ENCODE measurements around the gene NSUN6.
"Not testable (repeated sequence)": the region's sequence is repeated elsewhere in the genome, so short reads cannot be mapped to it uniquely, and the experiment has no call there.

Gene NSUN6

GRCh38 chr10:18659125-18659818, 7.9 kb upstream of the NSUN6 start, which contains the start of gene ARL5B:
ARL5B (plus strand) TSS chr10:18659431; CDS start chr10:18659638, 207 bp downstream.
- peak; percentile 94 for DNase-seq (ENCODE audit: low read depth)

- DNase-seq (ENCODE audit: low read depth): no peak
These were observed 7.1 kb upstream of the NSUN6 start for GRCh38 chr10:18658271-18659124.

GRCh38 chr10:18656724-18657123, 5.3 kb upstream of the NSUN6 start:
- DNase-seq (ENCODE audit: low read depth): no peak

GRCh38 chr10:18653112-18653511, 1.7 kb upstream of the NSUN6 start:
- no peak for DNase-seq (ENCODE audit: low read depth)

- DNase-seq (ENCODE audit: low read depth): no peak
These were observed 886 bp downstream of the NSUN6 start for GRCh38 chr10:18650404-18650997.

- DNase-seq (ENCODE audit: low read depth): no peak
These were observed 1.9 kb downstream of the NSUN6 start for GRCh38 chr10:18649364-18649959.

GRCh38 chr10:18647945-18648344, 3.4 kb downstream of the NSUN6 start:
- DNase-seq (ENCODE audit: low read depth): no peak

- no peak for DNase-seq (ENCODE audit: low read depth)
These were observed 4.2 kb downstream of the NSUN6 start for GRCh38 chr10:18647151-18647550.

- not testable (repeated sequence) for DNase-seq (ENCODE audit: low read depth)
These were observed 11.7 kb downstream of the NSUN6 start for GRCh38 chr10:18639719-18640118.

GRCh38 chr10:18637400-18637799, 14.0 kb downstream of the NSUN6 start:
- DNase-seq (ENCODE audit: low read depth): not testable (repeated sequence)

GRCh38 chr10:18635995-18636394, 15.4 kb downstream of the NSUN6 start:
- no peak for DNase-seq (ENCODE audit: low read depth)

- DNase-seq (ENCODE audit: low read depth): not testable (repeated sequence)
These were observed 18.9 kb downstream of the NSUN6 start for GRCh38 chr10:18632500-18632899.

- peak; percentile 48 for DNase-seq (ENCODE audit: low read depth)
These were observed 23.9 kb downstream of the NSUN6 start for GRCh38 chr10:18627452-18628018.

- DNase-seq (ENCODE audit: low read depth): no peak
These were observed 25.5 kb downstream of the NSUN6 start for GRCh38 chr10:18625886-18626285.

- not testable (repeated sequence) for DNase-seq (ENCODE audit: low read depth)
These were observed 27.7 kb downstream of the NSUN6 start for GRCh38 chr10:18623671-18624070.

- DNase-seq (ENCODE audit: low read depth): no peak
These were observed 30.5 kb downstream of the NSUN6 start for GRCh38 chr10:18620856-18621255.

- DNase-seq (ENCODE audit: low read depth): no peak
These were observed 32.4 kb downstream of the NSUN6 start for GRCh38 chr10:18619016-18619415.

- DNase-seq (ENCODE audit: low read depth): no peak
These were observed 35.0 kb downstream of the NSUN6 start for GRCh38 chr10:18616337-18616736.

GRCh38 chr10:18615618-18616017, 35.8 kb downstream of the NSUN6 start:
- DNase-seq (ENCODE audit: low read depth): no peak

- no peak for DNase-seq (ENCODE audit: low read depth)
These were observed 40.2 kb downstream of the NSUN6 start for GRCh38 chr10:18611168-18611567.

GRCh38 chr10:18610517-18610916, 40.9 kb downstream of the NSUN6 start:
- DNase-seq (ENCODE audit: low read depth): no peak

- no peak for DNase-seq (ENCODE audit: low read depth)
These were observed 42.8 kb downstream of the NSUN6 start for GRCh38 chr10:18608596-18608995.

Measured in activated T-cell treated with anti-CD3 and anti-CD28 coated beads for 48 hours (primary cell).